Peyer's patch (tissue), 4 donors: ENCODE data around the gene COX7B. TPM values are rescaled to one million over a fixed set of nuclear protein-coding genes. Genes with fewer than 3 reads are reported as not detected.
"Not testable (repeated sequence)": the region's sequence is repeated elsewhere in the genome, so short reads cannot be mapped to it uniquely, and the experiment has no call there.

Source experiments
- DNase-seq, 3 donors: peaks; one replicate each; pipeline ENCODE4 v3.0.0-alpha.2; 2017 to 2019
- H3K27ac ChIP-seq, 4 donors: fragments of 200-600 bp; sonication (generic); one replicate each; pipeline ENCODE4 v1.5.1; 2016 to 2019
- H3K27me3 ChIP-seq, 2 donors: fragments of 200-600 bp; sonication (generic); one replicate each; pipeline ENCODE4 v1.5.1; 2019
- H3K36me3 ChIP-seq, 3 donors: fragments of 200-600 bp; sonication (generic); one replicate each; pipeline ENCODE4 v1.5.1; 2016 to 2019
- H3K4me1 ChIP-seq, 4 donors: fragments of 200-600 bp; sonication (generic); one replicate each; pipeline ENCODE4 v1.5.1; 2016 to 2019
- H3K4me3 ChIP-seq, 4 donors: fragments of 200-600 bp; sonication (generic); 1 replicate in 3 of 4; 2 replicates in 1 of 4; pipeline ENCODE4 v1.5.1; 2016 to 2019; ENCODE audit warnings: mild to moderate bottlenecking in 1 of 4
- H3K9me3 ChIP-seq, 4 donors: fragments of 200-600 bp; sonication (generic); one replicate each; pipeline ENCODE4 v1.5.1; 2016 to 2019; ENCODE audit warnings: mild to moderate bottlenecking in 1 of 4
- CTCF ChIP-seq, 6 experiments: fragments of 450-650 bp in 4 of 6; fragments of 200-600 bp in 2 of 6; sonication (generic) in 1 of 6; IDR thresholded peaks; one replicate each; pipeline ENCODE4 v1.5.1; 2017 to 2019; ENCODE audit warnings: antibody characterized with exemption in 6 of 6, mild to moderate bottlenecking in 3 of 6, moderate library complexity in 1 of 6
- POLR2A ChIP-seq, 2 donors: fragments of 450-650 bp; IDR thresholded peaks; one replicate each; pipeline ENCODE4 v1.5.1; 2017; ENCODE audit warnings: antibody characterized with exemption in 2 of 2, mild to moderate bottlenecking in 2 of 2, moderate library complexity in 2 of 2
- total RNA-seq, 4 donors: library from RNA; depleted of rRNA; stranded (reverse); fragments of >200 nt; gene quantifications; one replicate each; pipeline ENCODE4 v1.1.0, GENCODE V29; 2016

COX7B gene
- 100 to 1,000 TPM; 402 to 457 (median 432) TPM for total RNA-seq

DNA sequence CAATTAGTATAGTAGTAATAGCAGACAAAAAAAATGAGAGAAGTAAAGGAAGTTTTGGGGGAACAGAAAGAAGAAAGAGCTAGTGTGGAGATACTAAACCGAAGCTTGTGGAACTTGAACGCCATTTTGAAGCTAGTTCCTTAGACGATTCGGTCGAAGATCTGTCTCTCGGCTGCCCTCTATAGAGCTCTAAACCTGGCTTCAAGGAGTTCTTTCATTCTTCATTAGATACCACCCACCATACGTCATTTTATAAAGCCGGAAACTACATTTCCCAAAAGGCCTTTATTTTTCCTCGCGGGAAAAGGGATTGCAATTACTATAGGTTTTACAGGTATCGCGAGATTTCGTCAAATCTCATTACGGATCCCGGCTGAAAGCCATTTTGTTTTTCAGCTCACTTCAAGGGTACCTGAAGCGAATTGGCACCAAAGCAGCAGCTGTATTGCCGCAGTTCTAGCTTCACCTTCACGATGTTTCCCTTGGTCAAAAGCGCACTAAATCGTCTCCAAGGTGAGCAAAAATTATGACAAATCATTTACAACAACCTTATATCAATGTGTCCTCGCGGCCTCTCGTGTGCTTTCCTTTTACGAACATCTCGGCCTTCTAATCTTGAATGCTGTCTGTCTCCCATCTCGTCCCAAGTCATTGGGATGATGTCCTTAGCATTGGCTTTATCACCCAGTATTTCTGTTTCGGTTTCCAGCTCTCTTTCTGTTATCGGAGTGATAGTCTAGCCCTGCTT is at the start of gene COX7B:
Gene COX7B (plus strand): TSS at position 388 of the 748 bp plus-strand sequence. CDS start 86 bp downstream, at position 474.
- no peaks in the 10 kb centered on the region for H3K4me1 ChIP-seq
- H3K9me3 ChIP-seq, result no peaks in the 10 kb centered on the region
- peak; percentile 54 to 85 (median 57) for DNase-seq
- H3K4me3 ChIP-seq, result peak within 1 kb of the TSS; percentile 43 to 68 (median 58)
- H3K36me3 ChIP-seq, result peaks cover 0 to 18% (median 0%) of the 10 kb centered on the region in 3 donors
- peak within 1 kb of the TSS; percentile 66 to 90 (median 89) for H3K27ac ChIP-seq
- no peaks in the 10 kb centered on the region for H3K27me3 ChIP-seq
- TF ChIP-seq POLR2A (IDR thresholded peaks at IDR 0.05), result peak; percentile 78 to 85
- TF ChIP-seq CTCF (IDR thresholded peaks at IDR 0.05), result peak in 4 of 6 experiments; percentile 17 to 50 (median 40)

GRCh38 chrX:77875372-77875771 is 23.9 kb upstream of the COX7B start:
- H3K4me1 ChIP-seq, result no peaks in the 10 kb centered on the region
- no peak for DNase-seq
- no peaks in the 10 kb centered on the region for H3K27me3 ChIP-seq
- no peak for TF ChIP-seq POLR2A (IDR thresholded peaks at IDR 0.05)
- TF ChIP-seq CTCF (IDR thresholded peaks at IDR 0.05), result no peak
- no peaks in the 10 kb centered on the region for H3K9me3 ChIP-seq
- H3K27ac ChIP-seq, result no peak overlapping the region
- H3K4me3 ChIP-seq, result no peak overlapping the region
- H3K36me3 ChIP-seq, result peaks cover 0 to 5% (median 0%) of the 10 kb centered on the region in 3 donors

DNA sequence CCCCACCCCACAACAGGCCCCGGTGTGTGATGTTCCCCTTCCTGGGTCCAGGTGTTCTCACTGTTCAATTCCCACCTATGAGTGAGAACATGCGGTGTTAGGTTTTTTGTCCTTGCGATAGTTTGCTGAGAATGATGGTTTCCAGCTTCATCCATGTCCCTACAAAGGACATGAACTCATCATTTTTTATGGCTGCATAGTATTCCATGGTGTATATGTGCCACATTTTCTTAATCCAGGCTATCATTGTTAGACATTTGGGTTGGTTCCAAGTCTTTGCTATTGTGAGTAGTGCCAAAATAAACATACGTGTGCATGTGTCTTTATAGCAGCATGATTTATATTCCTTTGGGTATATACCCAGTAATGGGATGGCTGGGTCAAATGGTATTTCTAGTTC is 17.9 kb upstream of the COX7B start:
- DNase-seq, H3K4me3 ChIP-seq, H3K4me1 ChIP-seq, H3K9me3 ChIP-seq, H3K27me3 ChIP-seq, H3K27ac ChIP-seq, H3K36me3 ChIP-seq: not testable (repeated sequence)

DNA sequence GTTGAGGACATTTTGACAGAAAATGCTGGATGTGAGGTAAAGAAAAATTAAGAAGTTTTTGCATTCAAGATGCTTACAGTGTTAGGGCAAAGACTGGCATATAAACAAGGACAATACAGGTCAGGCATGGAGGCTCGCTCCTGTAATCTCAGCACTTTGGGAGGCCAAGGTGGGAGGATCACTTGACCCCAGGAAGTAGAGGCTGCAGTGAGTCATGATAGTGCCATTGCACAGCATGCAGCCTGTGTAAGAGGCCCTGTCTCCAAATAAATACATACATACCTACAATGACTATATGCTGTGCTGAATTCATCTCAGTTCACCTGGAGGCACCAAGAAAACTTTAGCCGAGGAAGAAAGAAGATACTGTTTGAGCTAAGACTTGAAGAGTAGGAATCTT is 6.4 kb upstream of the COX7B start:
- H3K9me3 ChIP-seq, result no peaks in the 10 kb centered on the region
- no peak for DNase-seq
- no peaks in the 10 kb centered on the region for H3K36me3 ChIP-seq
- H3K4me1 ChIP-seq, result no peaks in the 10 kb centered on the region
- no peak overlapping the region for H3K27ac ChIP-seq
- H3K27me3 ChIP-seq, result no peaks in the 10 kb centered on the region
- no peak overlapping the region for H3K4me3 ChIP-seq
- no peak for TF ChIP-seq POLR2A (IDR thresholded peaks at IDR 0.05)
- TF ChIP-seq CTCF (IDR thresholded peaks at IDR 0.05), result no peak

DNA sequence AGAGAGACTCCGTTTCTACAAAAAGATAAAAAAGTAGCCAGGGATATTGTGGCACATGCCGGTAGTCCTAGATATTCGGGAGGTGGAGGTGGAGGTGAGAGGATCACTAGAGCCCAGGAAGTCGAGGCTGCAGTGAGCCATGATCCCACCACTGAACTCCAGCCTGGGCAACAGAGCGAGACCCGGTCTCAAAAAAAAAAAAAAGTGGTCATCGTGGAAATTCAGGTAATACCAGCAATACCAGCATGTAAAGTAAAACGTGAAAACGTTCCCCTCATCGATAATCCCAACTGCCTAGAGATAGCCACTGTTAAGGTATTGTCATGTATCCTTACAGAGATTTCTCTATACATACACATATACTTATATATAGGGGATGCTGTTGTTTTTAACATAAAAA is 5.6 kb upstream of the COX7B start:
- Histone ChIP-seq H3K9me3 (no peaks in the 10 kb centered on the region), H3K27ac (no peak overlapping the region), H3K36me3 (no peaks in the 10 kb centered on the region), H3K27me3 (no peaks in the 10 kb centered on the region), H3K4me3 (peak overlapping the region in 2 of 4 donors; percentile 63 to 70), H3K4me1 (no peaks in the 10 kb centered on the region)
- DNase-seq, result no peak
- TF ChIP-seq CTCF (IDR thresholded peaks at IDR 0.05), result no peak
- TF ChIP-seq POLR2A (IDR thresholded peaks at IDR 0.05), result no peak
